DMS79 (cell line): ENCODE results near the gene B4GALT6.

Source experiments
- DNase-seq: peaks from one replicate; lab custom pipeline; 2025; lab: John Stamatoyannopoulos, UW

The B4GALT6 gene

GRCh38 chr18:31595121-31595771, 89.1 kb downstream of the B4GALT6 start:
- no peak for DNase-seq

DNA sequence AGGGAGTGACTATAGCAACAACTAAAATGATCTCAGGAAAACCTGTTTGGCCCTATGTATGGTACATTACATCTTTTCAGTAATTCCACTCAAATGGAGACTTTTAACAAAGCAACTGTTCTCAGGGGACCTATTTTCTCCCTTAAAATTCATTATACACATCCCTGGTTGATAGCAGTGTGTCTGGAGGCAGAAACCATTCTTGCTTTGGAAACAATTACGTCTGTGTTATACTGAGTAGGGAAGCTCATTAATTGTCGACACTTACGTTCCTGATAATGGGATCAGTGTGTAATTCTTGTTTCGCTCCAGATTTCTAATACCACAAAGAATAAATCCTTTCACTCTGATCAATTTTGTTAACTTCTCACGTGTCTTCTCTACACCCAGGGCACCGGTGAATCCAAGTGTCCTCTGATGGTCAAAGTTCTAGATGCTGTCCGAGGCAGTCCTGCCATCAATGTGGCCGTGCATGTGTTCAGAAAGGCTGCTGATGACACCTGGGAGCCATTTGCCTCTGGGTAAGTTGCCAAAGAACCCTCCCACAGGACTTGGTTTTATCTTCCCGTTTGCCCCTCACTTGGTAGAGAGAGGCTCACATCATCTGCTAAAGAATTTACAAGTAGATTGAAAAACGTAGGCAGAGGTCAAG, 91.7 kb downstream of the B4GALT6 start:
- no peak for DNase-seq

DNA sequence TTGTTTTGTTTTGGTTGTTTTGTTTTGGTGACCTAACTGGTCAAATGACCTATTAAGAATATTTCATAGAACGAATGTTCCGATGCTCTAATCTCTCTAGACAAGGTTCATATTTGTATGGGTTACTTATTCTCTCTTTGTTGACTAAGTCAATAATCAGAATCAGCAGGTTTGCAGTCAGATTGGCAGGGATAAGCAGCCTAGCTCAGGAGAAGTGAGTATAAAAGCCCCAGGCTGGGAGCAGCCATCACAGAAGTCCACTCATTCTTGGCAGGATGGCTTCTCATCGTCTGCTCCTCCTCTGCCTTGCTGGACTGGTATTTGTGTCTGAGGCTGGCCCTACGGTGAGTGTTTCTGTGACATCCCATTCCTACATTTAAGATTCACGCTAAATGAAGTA, 92.8 kb downstream of the B4GALT6 start, which contains the start of gene TTR:
Gene TTR, plus strand, starts transcription at position 250 of the 400 bp plus-strand sequence. Its CDS starts 26 bp downstream, at position 276.
- no peak for DNase-seq

- DNase-seq, result no peak
Observed at GRCh38 chr18:31591113-31591512, 93.3 kb downstream of the B4GALT6 start.

DNA sequence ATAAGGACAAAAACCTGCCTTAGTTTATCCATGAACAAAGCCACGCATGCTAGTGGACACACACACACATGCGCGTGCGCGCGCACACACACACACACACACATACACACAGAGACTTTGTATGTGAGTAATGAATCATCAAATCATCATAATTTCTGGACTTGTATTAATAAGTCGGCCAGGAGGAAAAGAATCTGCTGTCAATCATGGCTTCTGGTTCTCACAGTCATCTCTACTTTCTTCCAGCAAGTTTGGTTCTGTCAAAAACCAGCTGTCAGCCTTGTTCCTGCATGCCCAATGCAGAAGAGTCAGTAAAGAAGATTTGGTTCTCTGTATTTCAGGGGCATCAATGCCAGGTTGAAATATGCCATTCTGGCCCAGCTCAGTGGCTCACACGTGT, 93.8 kb downstream of the B4GALT6 start:
- no peak for DNase-seq

GRCh38 chr18:31587529-31587928, 96.9 kb downstream of the B4GALT6 start:
- DNase-seq, result no peak

DNA sequence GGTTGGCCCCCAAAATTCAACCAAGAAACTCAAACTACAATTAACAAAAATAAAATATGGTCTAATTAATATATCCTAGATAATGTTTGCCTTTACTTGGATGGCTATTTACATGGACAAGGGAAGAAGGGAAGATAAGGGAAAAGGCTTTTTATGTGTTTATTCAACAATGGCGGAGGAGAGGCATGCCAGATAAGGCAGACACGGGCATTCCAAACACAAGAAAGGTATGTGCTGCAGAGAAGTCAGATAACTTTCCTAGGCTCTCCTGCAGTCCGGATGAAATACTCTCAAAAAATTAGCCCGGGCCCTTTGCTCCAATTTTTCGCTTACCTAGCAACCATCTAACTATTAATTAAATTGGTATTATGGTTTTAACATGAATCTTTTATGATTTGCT, 97.8 kb downstream of the B4GALT6 start:
- DNase-seq, result no peak

- DNase-seq, result no peak
Observed at GRCh38 chr18:31585991-31586390, 98.4 kb downstream of the B4GALT6 start.

GRCh38 chr18:31583185-31583854, 101.1 kb downstream of the B4GALT6 start:
- no peak for DNase-seq

- DNase-seq, result no peak
Observed at GRCh38 chr18:31581498-31582197, 102.7 kb downstream of the B4GALT6 start.

- no peak for DNase-seq
Observed at GRCh38 chr18:31579375-31579774, 105.0 kb downstream of the B4GALT6 start.

GRCh38 chr18:31578126-31578525, 106.3 kb downstream of the B4GALT6 start:
- DNase-seq, result no peak

DNA sequence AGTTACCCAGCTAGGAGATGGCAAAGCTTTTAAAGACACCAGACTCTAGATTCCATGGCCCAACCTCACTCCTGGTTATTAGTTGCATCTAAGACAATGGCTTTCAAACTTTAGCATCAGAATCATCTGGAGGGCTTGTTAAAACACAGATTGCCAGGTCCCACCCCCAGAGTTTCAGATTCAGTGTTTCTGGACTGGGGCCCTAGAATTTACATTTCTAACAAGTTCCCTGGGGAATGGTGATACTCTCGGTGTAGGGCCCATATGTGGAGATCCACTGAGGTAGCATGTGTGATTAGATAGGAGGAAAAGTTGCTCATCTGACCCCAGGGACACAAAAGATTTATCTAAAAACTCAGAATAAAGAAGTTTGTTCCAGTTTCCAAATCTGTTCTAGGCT, 107.2 kb downstream of the B4GALT6 start:
- DNase-seq, result no peak

DNA sequence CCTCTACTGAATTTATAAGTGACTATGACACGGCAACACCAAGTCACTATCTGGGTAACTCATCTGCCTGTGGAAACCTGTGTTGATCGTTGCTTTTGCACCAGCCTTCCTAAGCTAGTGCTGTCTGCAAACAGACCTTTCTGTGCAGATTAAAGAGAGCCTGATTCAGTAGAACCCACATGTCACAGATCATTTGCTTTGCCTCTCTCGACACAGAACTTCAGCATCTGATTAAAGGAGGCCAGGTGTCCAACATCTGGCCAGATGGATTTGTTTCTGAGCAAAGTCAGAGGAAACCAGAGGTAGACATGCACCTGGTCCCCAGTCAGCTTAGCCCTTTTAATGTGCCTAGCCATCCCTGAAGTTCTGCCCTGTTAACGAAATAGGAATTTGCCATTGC, 107.7 kb downstream of the B4GALT6 start:
- DNase-seq, result no peak

- no peak for DNase-seq
Observed at GRCh38 chr18:31575515-31576257, 108.7 kb downstream of the B4GALT6 start.

DNA sequence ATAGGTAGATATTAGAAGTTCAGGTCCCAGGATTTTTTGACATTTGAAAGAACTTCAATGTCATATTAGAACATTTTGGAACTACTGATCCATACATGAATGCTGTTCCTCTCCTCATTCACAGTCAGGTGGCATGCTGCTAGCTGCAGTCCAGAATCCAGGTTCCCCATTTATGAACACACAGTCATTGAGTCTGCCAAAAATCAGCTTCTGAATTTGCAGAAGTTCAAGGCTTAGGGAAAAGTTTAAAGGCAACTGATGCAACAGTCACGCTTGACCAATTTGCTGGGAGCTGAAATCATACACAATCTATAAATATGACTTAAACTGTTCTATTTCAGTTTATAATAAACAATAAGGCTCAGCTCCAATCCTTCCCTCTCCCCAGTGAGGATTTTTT, 110.0 kb downstream of the B4GALT6 start:
- DNase-seq, result no peak
